GM21717 (cell line): ENCODE measurements around the gene FADS3.

Experiments used
- ATAC-seq: cut with Tn5 transposase; IDR thresholded peaks from one replicate; pipeline ENCODE4 v1.9.1; 2021; ENCODE audit warnings: mild to moderate bottlenecking, moderate library complexity; ENCODE audit not compliant: unreplicated experiment

FADS3 gene

DNA sequence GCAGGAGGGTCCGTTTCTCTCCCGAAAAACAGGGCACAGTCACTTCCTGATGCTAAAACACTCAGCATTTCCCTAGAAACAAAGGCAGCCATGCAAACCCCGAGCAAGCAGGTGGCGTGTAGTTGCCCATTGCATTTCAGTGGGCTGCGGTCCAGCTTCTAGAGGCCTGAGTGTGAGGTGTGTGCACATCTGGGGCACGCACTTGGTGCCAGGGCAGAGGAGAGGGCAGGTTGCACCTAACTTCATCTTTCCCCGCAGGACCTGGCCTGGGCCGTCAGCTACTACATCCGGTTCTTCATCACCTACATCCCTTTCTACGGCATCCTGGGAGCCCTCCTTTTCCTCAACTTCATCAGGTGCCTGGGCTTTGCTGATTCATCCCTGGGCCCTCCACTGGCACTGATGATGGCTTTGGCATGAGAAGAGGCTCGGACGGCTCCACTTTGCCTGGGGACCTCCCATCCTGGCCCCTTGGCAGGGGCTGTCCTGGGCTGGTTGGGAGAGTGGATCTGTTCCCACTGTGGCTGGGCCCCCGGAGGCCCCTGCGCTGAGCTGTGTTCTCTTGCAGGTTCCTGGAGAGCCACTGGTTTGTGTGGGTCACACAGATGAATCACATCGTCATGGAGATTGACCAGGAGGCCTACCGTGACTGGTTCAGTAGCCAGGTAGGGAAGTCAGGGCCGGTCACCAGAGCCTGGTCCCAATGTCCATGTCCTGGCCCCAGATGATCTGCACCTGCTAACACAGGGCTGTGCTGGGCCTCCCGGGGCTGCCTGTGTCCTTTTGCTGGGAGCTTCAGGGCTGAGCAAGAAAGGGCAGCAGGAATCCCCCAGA lies 28.4 kb downstream of the FADS3 start:
- ATAC-seq = no peak

DNA sequence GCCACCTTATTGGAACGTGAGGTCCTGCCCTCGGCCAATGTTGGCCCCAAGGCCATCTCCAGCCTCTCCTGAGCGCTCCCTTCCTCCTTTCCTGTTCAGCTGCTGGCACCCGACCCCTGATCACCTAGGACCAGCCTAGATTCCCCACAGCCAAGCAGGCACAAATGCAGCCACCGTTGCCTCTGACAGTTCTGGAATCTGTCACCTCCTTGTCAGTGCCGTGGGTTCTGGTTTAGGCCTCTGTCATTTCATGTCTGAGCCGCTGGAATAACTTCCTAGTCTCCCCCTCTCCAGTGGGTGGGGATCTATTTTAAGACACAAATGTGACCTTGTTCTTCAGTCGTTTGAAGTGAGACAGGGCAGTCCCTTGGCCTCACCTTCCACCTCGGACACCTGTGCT lies 29.7 kb downstream of the FADS3 start:
- ATAC-seq = no peak

DNA sequence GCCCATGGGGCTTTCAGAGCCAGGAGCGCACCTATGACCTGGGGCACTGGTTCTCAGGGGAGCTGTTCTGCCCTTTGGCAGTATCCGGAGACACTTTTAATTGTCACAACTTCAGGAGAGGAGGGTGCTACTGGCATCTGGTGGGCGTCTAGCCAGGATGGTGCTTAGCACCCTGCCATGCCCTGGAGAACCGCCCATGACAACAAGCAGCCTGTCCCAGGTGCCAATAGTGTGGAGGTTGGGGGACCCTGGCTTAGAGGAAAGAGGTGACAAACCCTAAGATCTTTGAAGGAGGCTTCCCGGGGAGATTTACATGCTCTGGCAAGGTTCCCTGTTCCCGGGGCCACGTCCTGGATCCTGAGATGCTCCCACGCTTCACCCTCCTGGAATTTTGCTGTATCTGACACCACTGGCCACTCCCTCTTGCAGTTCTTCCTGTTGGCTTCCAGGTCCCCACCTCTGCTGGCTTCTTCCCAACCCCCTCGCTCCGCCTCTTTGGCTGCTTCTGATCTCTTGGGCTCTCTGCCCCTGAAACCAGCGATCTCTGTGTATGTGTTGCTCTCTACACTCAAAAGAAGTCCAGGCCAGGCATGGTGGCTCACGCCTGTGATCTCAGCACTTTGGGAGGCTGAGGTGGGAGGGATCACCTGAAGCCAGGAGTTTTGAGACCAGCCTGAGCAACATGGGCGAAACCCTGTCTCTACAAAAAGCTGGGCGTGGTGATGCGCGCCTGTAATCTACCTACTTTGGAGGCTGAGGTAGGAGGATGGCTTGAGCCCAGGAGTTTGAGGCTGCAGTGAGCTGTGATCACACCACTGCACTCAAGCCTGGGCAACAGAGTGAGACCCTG lies 31.1 kb downstream of the FADS3 start:
- ATAC-seq = no peak

DNA sequence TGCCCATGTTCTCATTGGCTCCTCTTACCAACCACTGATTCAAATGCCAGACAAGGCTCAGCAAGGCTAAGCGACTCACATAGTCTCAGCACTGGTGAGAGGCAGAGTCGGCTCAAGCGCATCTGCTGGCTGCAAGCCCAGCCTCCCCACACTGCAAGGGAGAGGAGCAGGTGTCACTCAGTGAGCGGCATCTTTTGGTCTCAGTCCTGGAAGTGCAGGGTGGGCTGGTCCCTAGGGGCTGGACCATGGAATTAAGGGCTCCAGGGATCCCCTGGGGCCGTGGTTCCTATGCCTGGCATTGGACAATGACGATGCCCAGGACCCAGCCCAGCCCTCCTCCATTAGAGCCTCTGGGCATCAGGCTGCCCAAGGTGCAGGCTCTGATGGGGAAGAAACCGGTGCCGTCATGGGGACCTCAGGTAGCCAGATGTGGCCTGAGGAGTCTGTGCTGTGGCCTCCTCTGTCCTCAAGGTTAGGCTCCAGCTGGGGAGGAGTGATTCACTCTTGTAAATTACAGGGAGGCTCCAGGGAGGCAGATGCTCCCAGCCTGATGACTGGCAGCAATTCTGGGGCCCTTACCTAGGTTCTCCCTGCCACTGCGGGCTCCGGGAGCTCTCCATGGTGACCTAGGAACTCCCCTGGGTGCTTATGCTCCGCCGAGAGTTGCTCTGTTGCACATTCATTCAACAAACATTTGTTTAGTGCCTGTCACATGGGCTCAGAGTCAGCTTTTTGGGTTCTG lies 35.2 kb downstream of the FADS3 start:
- no peak for ATAC-seq

DNA sequence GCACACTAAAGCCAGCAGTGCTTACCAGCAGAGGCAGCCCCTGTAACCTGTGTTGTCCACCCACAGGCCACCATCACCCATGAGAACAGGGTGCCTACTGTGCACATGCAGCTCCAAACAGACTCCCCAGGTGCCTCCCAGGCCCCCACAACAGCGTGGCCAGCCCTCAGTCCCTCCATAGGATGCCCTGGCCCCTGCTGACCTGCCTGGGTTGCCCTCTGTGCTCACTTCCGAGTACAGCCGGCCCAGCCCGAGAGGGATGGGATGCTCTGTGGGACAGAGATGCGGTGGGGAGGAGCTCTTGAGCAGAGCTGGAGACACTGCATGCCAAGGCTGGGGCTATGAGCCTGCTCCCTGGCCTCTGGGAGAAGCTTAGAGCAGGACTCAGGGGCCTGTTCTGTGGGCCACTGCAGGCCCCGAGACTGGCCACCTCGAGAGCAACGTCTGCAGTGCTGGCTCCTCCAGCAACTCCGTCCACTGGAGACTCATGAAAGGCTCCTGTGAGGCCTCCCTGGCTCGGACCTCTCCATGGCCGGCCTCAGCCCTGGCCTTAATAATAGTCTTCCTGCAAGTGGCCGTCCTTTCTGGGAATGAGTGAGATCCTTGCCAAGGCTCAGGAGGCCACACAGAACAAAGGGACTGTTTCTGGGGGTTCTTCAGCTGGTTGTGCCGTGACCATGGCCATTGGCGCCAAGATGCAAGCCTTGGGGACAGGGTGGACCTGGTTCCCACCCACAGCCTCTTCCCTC lies 36.2 kb downstream of the FADS3 start:
- no peak for ATAC-seq

DNA sequence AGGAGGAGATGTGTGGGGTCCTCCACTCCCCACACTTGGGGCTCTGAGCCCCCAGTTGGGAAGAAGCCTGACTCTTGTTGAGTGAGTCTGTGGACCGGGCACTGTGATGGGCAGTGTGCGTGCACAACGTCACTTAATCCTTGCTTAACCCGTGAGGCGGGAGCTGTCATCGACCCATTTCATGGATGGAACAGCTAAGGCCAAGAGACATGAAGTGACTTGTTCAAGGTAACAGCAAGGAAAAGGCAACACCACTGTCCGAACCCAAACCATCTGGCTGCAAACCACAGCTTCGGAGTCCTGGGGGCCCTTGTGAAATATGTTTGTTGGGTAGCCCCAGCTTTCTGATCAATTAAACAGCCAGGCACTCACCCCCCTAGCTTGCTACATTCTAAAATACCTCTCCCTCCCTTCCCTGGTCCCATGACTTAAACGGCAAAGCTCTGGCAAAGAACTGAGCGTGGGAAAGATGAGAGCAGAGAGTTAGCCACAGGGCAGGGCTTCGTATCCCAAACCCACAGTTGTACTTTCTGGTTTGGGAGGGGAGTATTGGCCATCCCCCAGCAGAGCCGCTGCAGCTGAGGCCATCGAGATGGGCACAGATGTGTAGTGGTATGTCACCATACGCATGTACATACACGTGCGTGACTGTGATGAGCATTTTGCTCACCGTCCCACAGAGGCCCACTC lies 37.0 kb downstream of the FADS3 start:
- no peak for ATAC-seq

DNA sequence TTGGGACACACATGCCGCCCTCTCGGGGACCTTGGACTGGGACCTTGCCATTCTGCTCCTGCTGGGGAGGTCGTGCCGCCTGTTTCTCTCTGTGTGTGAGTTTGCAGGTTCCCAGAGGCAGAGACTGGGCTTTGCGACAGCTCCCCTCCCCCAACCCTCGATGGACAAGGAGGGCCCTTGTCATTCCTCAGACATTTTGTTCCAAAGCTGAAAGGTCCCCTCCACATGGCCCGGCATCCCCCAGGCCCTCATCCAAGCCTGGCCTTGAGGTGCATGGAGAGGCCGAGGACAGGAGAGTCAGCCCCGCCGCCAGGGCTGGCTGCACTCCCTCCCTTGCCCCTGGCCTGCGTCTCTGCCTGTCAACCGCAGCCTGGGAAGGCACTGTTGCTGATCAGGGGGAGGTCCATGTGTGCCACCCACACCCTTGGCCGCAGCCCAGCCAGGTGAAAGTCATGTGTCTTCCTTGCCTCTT lies 37.6 kb downstream of the FADS3 start:
- no peak for ATAC-seq

DNA sequence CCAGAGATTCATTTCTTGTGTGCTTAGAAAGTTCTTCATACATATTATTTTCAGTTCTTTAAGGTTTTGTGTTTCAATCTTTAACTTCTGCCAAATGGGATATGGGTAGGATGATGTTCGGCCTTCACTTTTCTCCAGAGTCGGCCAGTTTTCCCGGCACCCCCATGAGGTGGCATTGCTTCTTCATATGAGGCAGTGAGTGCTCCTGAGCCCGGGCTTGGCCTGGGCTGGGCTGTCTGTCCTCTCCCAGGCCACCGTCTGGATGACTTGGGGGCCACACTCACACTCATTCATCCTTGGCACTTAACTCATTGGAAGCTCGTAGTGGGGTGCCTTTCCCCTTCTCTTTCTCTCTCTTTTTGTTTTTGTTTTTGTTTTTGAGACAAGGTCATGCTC lies 39.4 kb downstream of the FADS3 start:
- no peak for ATAC-seq

DNA sequence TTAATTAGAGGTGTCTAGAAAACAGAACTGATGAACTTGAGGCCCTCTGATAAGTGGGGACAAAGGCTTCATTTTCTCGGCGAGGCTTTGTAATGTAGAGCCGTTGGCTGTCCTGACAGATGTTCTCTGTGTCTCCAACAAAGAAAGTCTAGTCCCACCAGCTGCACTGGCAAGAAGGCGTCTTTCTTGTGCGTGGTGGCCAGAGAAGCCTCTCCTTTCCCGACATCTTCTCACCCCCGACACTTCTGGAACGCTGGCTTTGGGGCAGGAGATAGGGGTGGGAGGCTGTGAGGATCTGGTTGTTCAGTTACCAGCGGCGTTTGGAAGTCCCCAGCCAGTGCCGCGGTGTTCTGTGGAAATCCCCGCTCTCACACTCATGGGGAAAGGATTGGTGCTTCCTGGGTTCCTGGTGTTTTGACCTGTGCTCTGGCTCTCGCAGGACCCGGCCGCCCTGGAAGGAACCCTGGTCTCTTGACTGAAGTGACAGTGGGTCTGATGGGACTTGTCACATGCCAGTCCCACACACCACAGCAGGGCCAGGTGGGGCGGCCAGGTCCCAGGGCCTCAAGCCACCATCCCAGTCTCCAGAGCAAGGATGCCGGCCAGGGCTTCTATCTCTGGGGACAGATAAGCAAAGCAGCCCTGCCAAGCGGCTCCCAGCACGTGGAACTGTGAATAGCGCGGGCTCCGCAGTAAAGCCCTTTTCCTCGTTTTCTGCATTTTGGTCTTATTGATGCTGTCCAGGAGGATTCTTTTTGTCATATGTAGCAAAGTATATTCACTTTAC lies 40.0 kb downstream of the FADS3 start:
- no peak for ATAC-seq

DNA sequence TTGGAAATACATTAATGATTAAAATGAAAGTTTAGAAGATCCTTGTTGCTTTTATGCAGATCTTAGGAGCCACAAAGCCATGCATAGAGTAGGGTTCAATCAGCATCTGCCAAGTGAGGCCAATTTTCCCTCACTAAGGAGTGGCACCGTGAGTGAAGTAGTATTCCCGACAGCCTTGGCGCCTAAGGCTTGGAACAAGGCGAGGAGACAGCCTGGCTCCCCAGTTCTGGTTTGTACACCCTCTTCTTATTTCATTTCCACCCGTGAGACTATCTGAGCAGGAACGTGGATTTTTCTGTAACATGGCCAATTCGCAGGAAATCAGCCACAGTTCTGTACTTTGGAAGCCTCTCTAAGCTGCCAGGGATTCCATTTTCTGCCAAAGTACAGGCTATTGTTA lies 40.7 kb downstream of the FADS3 start:
- no peak for ATAC-seq

DNA sequence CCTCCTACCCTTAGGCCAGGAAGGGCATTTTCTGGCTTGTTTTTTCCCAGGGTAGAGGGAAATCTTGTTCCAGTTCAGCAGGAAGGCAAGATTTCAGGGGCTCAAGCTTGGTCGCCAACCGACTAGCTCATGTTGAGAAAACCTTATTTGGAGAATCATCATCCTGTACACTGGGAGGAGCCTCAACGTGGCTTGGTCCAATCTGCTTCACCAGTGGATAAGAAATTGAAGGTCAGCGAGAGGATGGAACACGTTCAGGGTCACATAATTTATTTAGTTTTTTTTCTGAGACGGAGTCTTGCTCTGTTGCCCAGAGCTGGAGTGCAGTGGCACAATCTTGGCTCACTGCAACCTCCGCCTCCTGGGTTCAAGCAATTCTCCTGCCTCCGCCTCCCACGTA lies 42.7 kb downstream of the FADS3 start:
- no peak for ATAC-seq

DNA sequence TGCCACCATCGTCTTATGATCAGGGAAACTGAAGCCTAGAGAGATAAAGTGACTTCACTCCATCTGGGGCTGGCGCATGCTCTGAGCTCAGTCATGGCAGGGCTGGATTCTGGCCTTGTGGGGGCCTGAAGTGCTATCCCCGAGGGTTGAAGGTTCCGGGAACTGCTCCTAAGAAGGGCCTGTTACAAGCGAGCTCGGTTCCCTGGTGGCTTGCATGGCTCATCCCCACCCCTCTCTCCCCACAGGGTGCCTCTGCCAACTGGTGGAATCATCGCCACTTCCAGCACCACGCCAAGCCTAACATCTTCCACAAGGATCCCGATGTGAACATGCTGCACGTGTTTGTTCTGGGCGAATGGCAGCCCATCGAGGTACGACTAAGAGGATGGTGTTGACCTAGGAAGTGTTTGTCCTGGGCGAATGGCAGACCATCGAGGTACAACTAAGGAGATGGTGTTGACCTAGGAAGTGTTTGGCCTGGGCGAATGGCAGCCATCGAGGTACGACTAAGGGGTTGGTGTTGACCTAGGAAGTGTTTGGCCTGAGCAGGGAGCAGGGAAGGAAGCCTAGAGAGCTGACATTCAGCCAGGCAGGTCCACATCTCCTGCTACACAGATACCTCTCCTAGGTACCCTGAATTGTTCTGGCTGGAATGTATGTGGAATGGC lies 43.3 kb downstream of the FADS3 start:
- no peak for ATAC-seq

DNA sequence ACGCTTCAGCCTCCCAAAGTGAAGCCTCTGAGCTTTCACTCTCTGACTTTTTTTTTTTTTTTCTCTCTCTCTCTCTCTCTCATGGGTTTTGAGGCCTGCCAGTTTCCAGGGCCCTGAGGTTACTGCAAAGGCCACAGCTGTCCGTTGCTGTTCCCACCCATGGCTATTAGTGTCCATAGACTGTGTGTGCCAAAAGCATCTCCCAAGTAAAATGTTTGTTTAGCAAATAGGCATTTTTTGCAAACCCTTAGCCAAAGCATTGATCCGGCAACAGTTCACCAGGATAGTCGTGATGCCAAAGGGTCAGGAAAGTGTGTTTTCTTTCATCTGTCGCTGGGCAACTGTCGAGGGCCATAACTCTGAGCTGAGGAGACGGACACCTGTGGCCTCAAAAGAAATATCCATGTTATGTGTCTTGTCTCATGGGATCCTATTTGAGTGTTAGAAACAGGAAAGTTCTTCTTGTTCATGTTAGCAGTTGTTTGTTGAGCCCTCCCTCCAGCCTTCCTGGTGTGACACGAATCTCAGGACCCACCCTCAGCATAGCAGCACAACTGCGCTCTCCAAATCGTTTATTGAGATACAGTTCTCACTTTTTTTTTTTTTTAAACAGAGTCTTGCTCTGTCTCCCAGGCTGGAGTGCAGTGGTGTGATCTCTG lies 44.9 kb downstream of the FADS3 start:
- ATAC-seq = no peak

DNA sequence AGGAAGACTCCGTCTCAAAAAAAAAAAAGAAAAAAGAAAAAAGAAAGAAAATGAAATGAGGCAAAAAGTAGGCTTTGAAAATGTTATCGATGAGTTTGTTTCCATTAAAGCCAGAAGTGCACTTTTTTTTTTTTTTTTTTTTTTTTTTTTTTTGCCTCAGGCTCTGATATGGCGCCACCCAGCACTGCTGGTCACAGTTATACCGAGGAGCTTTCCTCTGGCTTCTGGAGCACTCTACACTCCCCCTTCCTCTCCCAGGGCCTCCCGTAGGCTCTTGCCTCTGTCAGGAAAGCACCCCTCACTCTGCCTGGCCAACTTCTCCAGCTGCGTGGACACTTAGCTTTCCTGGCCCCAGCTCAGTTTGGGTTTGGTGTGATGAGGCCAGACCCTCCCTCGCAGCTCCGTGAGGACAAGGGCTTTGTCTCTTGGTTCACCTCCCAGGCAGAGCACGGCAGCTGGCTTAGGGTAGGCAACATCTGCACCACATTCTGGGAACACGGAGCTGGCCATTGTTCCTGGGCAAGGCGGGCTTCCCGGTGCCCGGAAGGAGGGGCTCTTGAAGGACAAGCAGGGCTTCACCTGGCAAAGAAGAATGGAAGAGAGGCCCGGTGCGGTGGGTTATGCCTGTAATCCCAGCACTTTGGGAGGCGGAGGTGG lies 46.3 kb downstream of the FADS3 start:
- no peak for ATAC-seq

DNA sequence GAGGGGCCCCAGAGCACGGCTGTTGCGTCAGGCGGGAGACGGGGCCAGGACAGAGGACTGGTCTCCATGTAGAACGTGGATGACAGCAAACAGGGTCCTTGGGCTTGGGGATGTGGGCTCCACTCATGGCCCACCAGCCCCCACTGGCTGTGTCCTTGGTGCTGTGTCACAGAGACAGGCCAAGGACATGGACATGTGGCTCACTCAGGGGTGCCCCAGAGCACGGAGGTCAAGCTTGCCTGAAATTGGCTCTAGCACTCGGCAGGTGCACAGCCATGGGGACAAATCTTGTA lies 48.9 kb downstream of the FADS3 start:
- ATAC-seq = no peak

DNA sequence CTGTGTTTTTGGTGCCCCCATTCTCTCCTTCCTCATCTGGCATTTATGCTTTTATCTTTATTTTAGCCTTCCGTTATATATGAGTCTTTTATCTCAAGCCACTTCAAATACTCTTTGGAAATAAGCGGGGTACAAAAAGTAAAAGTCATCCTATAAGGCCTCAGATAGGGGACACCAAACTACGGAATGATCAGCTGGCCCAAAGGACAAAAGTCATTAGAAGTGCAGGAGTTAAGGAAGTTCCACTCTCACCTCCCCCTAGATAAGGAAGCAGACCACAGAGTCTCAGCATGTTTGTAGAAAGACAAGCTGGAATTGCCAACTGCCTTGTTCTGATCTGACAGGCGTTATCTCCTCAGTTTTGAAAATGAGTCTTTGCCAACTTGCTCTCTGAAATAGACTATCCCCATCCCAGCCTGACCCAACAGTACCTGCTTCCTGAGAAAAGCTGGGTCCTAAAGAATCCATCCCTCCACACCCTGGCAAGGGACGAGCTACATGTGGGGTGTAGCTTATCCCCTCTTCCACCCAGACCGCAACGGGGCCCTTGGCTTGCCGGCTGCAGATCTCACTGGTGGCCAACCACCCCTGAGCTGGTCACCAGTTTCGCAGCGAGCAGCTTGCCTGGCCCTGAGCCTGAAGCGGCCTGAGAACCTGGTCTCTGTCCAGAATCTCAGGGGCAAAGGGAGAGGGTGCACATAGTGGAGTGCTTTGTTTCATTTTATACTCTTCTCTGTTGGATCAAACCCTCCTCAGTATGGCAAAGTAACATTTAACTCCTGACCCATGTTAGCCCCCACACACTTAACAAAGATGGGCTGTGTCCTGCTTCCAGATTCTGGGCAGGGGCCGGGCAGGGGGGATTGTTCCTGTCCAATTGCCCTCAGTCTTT lies 49.5 kb downstream of the FADS3 start:
- ATAC-seq = no peak

DNA sequence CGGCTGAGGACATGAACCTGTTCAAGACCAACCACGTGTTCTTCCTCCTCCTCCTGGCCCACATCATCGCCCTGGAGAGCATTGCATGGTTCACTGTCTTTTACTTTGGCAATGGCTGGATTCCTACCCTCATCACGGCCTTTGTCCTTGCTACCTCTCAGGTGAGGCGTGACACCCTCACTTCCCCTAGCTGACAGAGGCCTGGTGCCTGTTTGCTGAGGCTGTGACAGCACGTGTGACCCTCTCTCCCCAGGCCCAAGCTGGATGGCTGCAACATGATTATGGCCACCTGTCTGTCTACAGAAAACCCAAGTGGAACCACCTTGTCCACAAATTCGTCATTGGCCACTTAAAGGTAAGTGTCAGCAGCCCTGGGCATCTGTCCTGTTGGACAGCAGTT lies 51.0 kb downstream of the FADS3 start:
- ATAC-seq = no peak
